Ammon's horn (tissue), 1 donor: ENCODE measurements around the gene SCAANT1.

Source experiments
- DNase-seq: peaks from one replicate; pipeline ENCODE4 v3.0.0-alpha.2; 2016; ENCODE audit warnings: low spot score

SCAANT1 gene

GRCh38 chr3:63911873-63912767, at the start of gene SCAANT1:
Gene SCAANT1, minus strand, starts transcription at chr3:63912383.
- DNase-seq: peak; percentile 88

- DNase-seq: peak; percentile 37
Measured at GRCh38 chr3:63961891-63962290, 49.7 kb upstream of the SCAANT1 start.

GRCh38 chr3:63960048-63960711, 48.0 kb upstream of the SCAANT1 start:
- DNase-seq: peak; percentile 60

- no peak for DNase-seq
Measured at GRCh38 chr3:63959146-63959545, 47.0 kb upstream of the SCAANT1 start.

GRCh38 chr3:63955830-63956545, 43.8 kb upstream of the SCAANT1 start:
- no peak for DNase-seq

GRCh38 chr3:63955036-63955650, 43.0 kb upstream of the SCAANT1 start:
- DNase-seq: no peak

GRCh38 chr3:63954182-63954581, 42.0 kb upstream of the SCAANT1 start:
- no peak for DNase-seq

GRCh38 chr3:63952248-63952594, 40.0 kb upstream of the SCAANT1 start:
- no peak for DNase-seq

GRCh38 chr3:63951492-63952247, 39.5 kb upstream of the SCAANT1 start:
- DNase-seq: no peak

- no peak for DNase-seq
Measured at GRCh38 chr3:63950698-63951097, 38.5 kb upstream of the SCAANT1 start.

- no peak for DNase-seq
Measured at GRCh38 chr3:63949005-63949404, 36.8 kb upstream of the SCAANT1 start.

- DNase-seq: no peak
Measured at GRCh38 chr3:63947594-63947993, 35.4 kb upstream of the SCAANT1 start.

GRCh38 chr3:63946753-63947152, 34.6 kb upstream of the SCAANT1 start:
- no peak for DNase-seq

GRCh38 chr3:63945558-63946096, 33.4 kb upstream of the SCAANT1 start:
- DNase-seq: no peak

- DNase-seq: no peak
Measured at GRCh38 chr3:63943678-63944077, 31.5 kb upstream of the SCAANT1 start.

GRCh38 chr3:63942528-63942927, 30.3 kb upstream of the SCAANT1 start:
- DNase-seq: no peak

GRCh38 chr3:63940389-63940757, 28.2 kb upstream of the SCAANT1 start:
- no peak for DNase-seq

GRCh38 chr3:63937661-63938651, 25.8 kb upstream of the SCAANT1 start:
- no peak for DNase-seq

- DNase-seq: no peak
Measured at GRCh38 chr3:63936925-63937324, 24.7 kb upstream of the SCAANT1 start.
